ENCODE measurements around the gene PLA2G4A. TPM values are rescaled to one million over a fixed set of nuclear protein-coding genes. Genes with fewer than 3 reads are reported as not detected.

PLA2G4A gene
- total RNA-seq, 2 experiments from 2014 or later: not detected

- H3K27ac ChIP-seq (ENCODE audit: low read depth in 1 of 2, low read length in 2 of 2): no peak overlapping the region
- CTCF ChIA-PET: no interaction called here
- POLR2A ChIA-PET: no interaction called here
- Mint-ChIP-seq H3K9me3 (peaks cover 2% of the 10 kb centered on the region), H3K27me3 (no peaks in the 10 kb centered on the region), H3K36me3 (ENCODE audit: low read depth) (no peaks in the 10 kb centered on the region), H3K4me3 (no peak overlapping the region), H3K27ac (no peak overlapping the region), H3K4me1 (ENCODE audit: low read depth) (no peaks in the 10 kb centered on the region)
- H3K4me3 ChIP-seq (ENCODE audit: low read length): no peak overlapping the region
- H3K9me3 ChIP-seq (ENCODE audit: control insufficient read depth in 1 of 2, insufficient read depth in 1 of 2, low read length in 2 of 2): no peaks in the 10 kb centered on the region
- no peaks in the 10 kb centered on the region for H3K36me3 ChIP-seq (ENCODE audit: insufficient read depth, low read length)
- intact Hi-C loops (cut with DNase I, micrococcal nuclease): no loop called here
- no peaks in the 10 kb centered on the region for H3K4me1 ChIP-seq (ENCODE audit: insufficient read depth, low read length)
- TF ChIP-seq CTCF (IDR thresholded peaks at IDR 0.05): no peak
- ATAC-seq (ENCODE audit: poor library complexity): no peak
- no peaks in the 10 kb centered on the region for H3K27me3 ChIP-seq (ENCODE audit: control insufficient read depth in 1 of 2, insufficient read depth in 2 of 2, low read length in 2 of 2)
- no peak for DNase-seq
Observed at GRCh38 chr1:186896211-186896610, 67.5 kb downstream of the PLA2G4A start.

- CTCF ChIA-PET: no interaction called here
- POLR2A ChIA-PET: no interaction called here
- no peak overlapping the region for H3K27ac Mint-ChIP-seq
- Histone ChIP-seq H3K9me3 (ENCODE audit: control insufficient read depth in 1 of 2, insufficient read depth in 1 of 2, low read length in 2 of 2) (no peaks in the 10 kb centered on the region), H3K4me3 (ENCODE audit: low read length) (no peak overlapping the region), H3K27ac (ENCODE audit: low read depth in 1 of 2, low read length in 2 of 2) (no peak overlapping the region), H3K4me1 (ENCODE audit: insufficient read depth, low read length) (no peaks in the 10 kb centered on the region), H3K36me3 (ENCODE audit: insufficient read depth, low read length) (no peaks in the 10 kb centered on the region), H3K27me3 (ENCODE audit: control insufficient read depth in 1 of 2, insufficient read depth in 2 of 2, low read length in 2 of 2) (no peaks in the 10 kb centered on the region)
- H3K36me3 Mint-ChIP-seq (ENCODE audit: low read depth): no peaks in the 10 kb centered on the region
- ATAC-seq (ENCODE audit: poor library complexity) (no peak), DNase-seq (no peak)
- intact Hi-C loops (cut with DNase I, micrococcal nuclease): no loop called here
- no peaks in the 10 kb centered on the region for H3K27me3 Mint-ChIP-seq
- H3K9me3 Mint-ChIP-seq: no peaks in the 10 kb centered on the region
- no peaks in the 10 kb centered on the region for H3K4me1 Mint-ChIP-seq (ENCODE audit: low read depth)
- no peak overlapping the region for H3K4me3 Mint-ChIP-seq
- TF ChIP-seq CTCF (IDR thresholded peaks at IDR 0.05): no peak
Observed at GRCh38 chr1:186897008-186897407, 68.3 kb downstream of the PLA2G4A start.

- ATAC-seq (ENCODE audit: poor library complexity): no peak
- no peak overlapping the region for H3K27ac Mint-ChIP-seq
Observed at GRCh38 chr1:186899577-186899976, 70.8 kb downstream of the PLA2G4A start.

More at GRCh38 chr1:186899577-186899976, 70.8 kb downstream of the PLA2G4A start:
- Histone ChIP-seq H3K4me3 (ENCODE audit: low read length) (no peak overlapping the region), H3K27ac (ENCODE audit: low read depth in 1 of 2, low read length in 2 of 2) (no peak overlapping the region), H3K4me1 (ENCODE audit: insufficient read depth, low read length) (no peaks in the 10 kb centered on the region), H3K9me3 (ENCODE audit: control insufficient read depth in 1 of 2, insufficient read depth in 1 of 2, low read length in 2 of 2) (no peaks in the 10 kb centered on the region), H3K36me3 (ENCODE audit: insufficient read depth, low read length) (no peaks in the 10 kb centered on the region), H3K27me3 (ENCODE audit: control insufficient read depth in 1 of 2, insufficient read depth in 2 of 2, low read length in 2 of 2) (no peaks in the 10 kb centered on the region)
- intact Hi-C loops (cut with DNase I, micrococcal nuclease): no loop called here
- POLR2A ChIA-PET: no interaction called here
- no peaks in the 10 kb centered on the region for H3K9me3 Mint-ChIP-seq
- no peak overlapping the region for H3K4me3 Mint-ChIP-seq
- H3K27me3 Mint-ChIP-seq: no peaks in the 10 kb centered on the region
- TF ChIP-seq CTCF (IDR thresholded peaks at IDR 0.05): no peak
- no peaks in the 10 kb centered on the region for H3K4me1 Mint-ChIP-seq (ENCODE audit: low read depth)
- no peaks in the 10 kb centered on the region for H3K36me3 Mint-ChIP-seq (ENCODE audit: low read depth)
- CTCF ChIA-PET: no interaction called here
- no peak for DNase-seq

All from CD4-positive, alpha-beta T cell (primary cell).